RWPE2 (cell line): Measurements from ENCODE around the gene TAF11L14.
"Not testable (repeated sequence)": the region's sequence is repeated elsewhere in the genome, so short reads cannot be mapped to it uniquely, and the experiment has no call there.

Experiments used
- ATAC-seq: fragments of 200-7000 bp; cut with Tn5 transposase; 3 replicates; pipeline ENCODE4 v1.9.1; 2021; ENCODE audit warnings: low read depth
- DNase-seq: peaks from one replicate; pipeline ENCODE4 v3.0.0-alpha.2; 2020; ENCODE audit warnings: low spot score
- H3K27ac ChIP-seq: fragments of 450-650 bp; 2 replicates; pipeline ENCODE4 v1.5.1; 2017; ENCODE audit warnings: mild to moderate bottlenecking; ENCODE audit not compliant: poor library complexity, severe bottlenecking
- H3K27me3 ChIP-seq: fragments of 250-450 bp; sonication (Bioruptor Pico); 2 replicates; pipeline ENCODE4 v1.5.1; 2021; ENCODE audit warnings: mild to moderate bottlenecking, moderate library complexity; ENCODE audit not compliant: insufficient read depth, poor library complexity, severe bottlenecking
- H3K36me3 ChIP-seq: fragments of 250-450 bp; sonication (Bioruptor Pico); 2 replicates; pipeline ENCODE4 v1.5.1; 2020; ENCODE audit warnings: low read depth, mild to moderate bottlenecking, moderate library complexity
- H3K4me1 ChIP-seq: fragments of 250-450 bp; sonication (Bioruptor Pico); 2 replicates; pipeline ENCODE4 v1.5.1; 2021; ENCODE audit warnings: mild to moderate bottlenecking, moderate library complexity; ENCODE audit not compliant: insufficient read depth, poor library complexity, severe bottlenecking
- H3K4me3 ChIP-seq: fragments of 250-450 bp; sonication (Bioruptor Pico); 2 replicates; pipeline ENCODE4 v1.5.1; 2021; ENCODE audit warnings: mild to moderate bottlenecking, moderate library complexity; ENCODE audit not compliant: severe bottlenecking
- H3K9me3 ChIP-seq: fragments of 250-450 bp; sonication (Bioruptor Pico); 2 replicates; pipeline ENCODE4 v1.5.1; 2021; ENCODE audit warnings: mild to moderate bottlenecking, moderate library complexity; ENCODE audit not compliant: severe bottlenecking
- TF ChIP-seq, protein P1 (sequence below): fragments of 450-650 bp; IDR thresholded peaks from one replicate; pipeline ENCODE4 v1.5.1; 2017; ENCODE audit warnings: mild to moderate bottlenecking, moderate library complexity; ENCODE audit not compliant: poor library complexity, severe bottlenecking

The TAF11L14 gene

DNA sequence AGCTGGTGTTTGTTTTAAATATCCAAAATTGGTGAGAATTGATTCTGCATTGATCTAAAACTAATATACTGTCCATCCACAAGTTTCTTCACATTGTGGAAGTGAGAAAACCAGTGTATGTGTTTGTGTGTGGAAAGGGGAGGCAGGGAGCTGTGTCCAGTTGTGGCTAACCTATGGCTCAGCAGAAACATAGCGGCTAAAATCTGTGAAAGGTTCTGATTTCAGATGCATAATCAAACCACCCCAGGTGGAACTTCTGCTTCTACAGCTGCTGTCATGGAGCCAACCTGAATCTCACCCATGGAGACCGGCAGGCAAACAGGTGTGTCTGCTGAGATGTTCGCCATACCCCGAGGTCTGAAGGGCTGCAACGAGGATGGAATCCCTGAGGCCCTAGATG lies at the start of gene TAF11L14:
TSS of gene TAF11L14 (plus strand) at position 301 of the 400 bp plus-strand sequence.
- Histone ChIP-seq H3K9me3 (no peaks in the 10 kb centered on the region), H3K4me3 (no peak within 1 kb of the TSS), H3K27me3 (no peaks in the 10 kb centered on the region), H3K27ac (no peak within 1 kb of the TSS), H3K4me1 (no peaks in the 10 kb centered on the region), H3K36me3 (no peaks in the 10 kb centered on the region)
- DNase-seq (no peak), ATAC-seq (no peak)
- TF ChIP-seq, protein P1, sequence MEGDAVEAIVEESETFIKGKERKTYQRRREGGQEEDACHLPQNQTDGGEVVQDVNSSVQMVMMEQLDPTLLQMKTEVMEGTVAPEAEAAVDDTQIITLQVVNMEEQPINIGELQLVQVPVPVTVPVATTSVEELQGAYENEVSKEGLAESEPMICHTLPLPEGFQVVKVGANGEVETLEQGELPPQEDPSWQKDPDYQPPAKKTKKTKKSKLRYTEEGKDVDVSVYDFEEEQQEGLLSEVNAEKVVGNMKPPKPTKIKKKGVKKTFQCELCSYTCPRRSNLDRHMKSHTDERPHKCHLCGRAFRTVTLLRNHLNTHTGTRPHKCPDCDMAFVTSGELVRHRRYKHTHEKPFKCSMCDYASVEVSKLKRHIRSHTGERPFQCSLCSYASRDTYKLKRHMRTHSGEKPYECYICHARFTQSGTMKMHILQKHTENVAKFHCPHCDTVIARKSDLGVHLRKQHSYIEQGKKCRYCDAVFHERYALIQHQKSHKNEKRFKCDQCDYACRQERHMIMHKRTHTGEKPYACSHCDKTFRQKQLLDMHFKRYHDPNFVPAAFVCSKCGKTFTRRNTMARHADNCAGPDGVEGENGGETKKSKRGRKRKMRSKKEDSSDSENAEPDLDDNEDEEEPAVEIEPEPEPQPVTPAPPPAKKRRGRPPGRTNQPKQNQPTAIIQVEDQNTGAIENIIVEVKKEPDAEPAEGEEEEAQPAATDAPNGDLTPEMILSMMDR, result no peak

DNA sequence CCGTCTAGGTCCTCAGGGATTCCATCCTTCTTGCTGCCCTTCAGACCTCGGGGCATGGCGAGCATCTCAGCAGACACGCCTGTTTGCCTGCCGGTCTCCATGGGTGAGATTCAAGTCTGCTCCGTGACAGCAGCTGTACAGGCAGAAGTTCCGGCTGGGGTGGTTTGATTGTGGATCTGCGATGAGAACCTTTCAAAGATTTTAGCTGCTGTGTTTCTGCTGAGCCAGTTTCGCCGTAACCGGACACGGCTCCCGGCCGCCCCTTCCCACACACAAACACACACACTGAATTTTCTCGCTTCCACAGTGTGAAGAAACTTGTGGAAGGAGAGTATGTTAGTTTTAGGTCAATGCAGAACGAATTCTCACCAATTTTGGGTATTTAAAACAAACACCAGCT lies 48.6 kb upstream of the TAF11L14 start, which contains the start of gene TAF11L7:
TSS of gene TAF11L7 (minus strand) at position 101 of the 400 bp plus-strand sequence.
- not testable (repeated sequence) for H3K4me3 ChIP-seq, ATAC-seq, H3K27me3 ChIP-seq, H3K36me3 ChIP-seq, H3K9me3 ChIP-seq, H3K4me1 ChIP-seq, DNase-seq, H3K27ac ChIP-seq

DNA sequence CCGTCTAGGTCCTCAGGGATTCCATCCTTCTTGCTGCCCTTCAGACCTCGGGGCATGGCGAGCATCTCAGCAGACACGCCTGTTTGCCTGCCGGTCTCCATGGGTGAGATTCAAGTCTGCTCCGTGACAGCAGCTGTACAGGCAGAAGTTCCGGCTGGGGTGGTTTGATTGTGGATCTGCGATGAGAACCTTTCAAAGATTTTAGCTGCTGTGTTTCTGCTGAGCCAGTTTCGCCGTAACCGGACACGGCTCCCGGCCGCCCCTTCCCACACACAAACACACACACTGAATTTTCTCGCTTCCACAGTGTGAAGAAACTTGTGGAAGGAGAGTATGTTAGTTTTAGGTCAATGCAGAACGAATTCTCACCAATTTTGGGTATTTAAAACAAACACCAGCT lies 43.4 kb upstream of the TAF11L14 start, which contains the start of gene TAF11L8:
TSS of gene TAF11L8 (minus strand) at position 101 of the 400 bp plus-strand sequence.
- H3K27me3 ChIP-seq, ATAC-seq, H3K9me3 ChIP-seq, H3K4me1 ChIP-seq, DNase-seq, H3K4me3 ChIP-seq, H3K27ac ChIP-seq, H3K36me3 ChIP-seq: not testable (repeated sequence)

DNA sequence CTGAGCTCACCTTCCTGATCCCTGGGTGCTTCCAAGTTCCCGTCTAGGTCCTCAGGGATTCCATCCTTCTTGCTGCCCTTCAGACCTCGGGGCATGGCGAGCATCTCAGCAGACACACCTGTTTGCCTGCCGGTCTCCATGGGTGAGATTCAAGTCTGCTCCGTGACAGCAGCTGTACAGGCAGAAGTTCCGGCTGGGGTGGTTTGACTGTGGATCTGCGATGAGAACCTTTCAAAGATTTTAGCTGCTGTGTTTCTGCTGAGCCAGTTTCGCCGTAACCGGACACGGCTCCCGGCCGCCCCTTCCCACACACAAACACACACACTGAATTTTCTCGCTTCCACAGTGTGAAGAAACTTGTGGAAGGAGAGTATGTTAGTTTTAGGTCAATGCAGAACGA lies 40.0 kb upstream of the TAF11L14 start, which contains the start of gene TAF11L9:
TSS of gene TAF11L9 (minus strand) at position 140 of the 400 bp plus-strand sequence.
- ATAC-seq, H3K27me3 ChIP-seq, H3K27ac ChIP-seq, H3K9me3 ChIP-seq, H3K4me1 ChIP-seq, H3K36me3 ChIP-seq, H3K4me3 ChIP-seq: not testable (repeated sequence)
- DNase-seq, result peak; percentile 87

DNA sequence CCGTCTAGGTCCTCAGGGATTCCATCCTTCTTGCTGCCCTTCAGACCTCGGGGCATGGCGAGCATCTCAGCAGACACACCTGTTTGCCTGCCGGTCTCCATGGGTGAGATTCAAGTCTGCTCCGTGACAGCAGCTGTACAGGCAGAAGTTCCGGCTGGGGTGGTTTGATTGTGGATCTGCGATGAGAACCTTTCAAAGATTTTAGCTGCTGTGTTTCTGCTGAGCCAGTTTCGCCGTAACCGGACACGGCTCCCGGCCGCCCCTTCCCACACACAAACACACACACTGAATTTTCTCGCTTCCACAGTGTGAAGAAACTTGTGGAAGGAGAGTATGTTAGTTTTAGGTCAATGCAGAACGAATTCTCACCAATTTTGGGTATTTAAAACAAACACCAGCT lies 36.5 kb upstream of the TAF11L14 start, which contains the start of gene TAF11L10:
TSS of gene TAF11L10 (minus strand) at position 101 of the 400 bp plus-strand sequence.
- not testable (repeated sequence) for H3K36me3 ChIP-seq, DNase-seq, H3K9me3 ChIP-seq, H3K27ac ChIP-seq, H3K27me3 ChIP-seq, H3K4me1 ChIP-seq, ATAC-seq, H3K4me3 ChIP-seq

DNA sequence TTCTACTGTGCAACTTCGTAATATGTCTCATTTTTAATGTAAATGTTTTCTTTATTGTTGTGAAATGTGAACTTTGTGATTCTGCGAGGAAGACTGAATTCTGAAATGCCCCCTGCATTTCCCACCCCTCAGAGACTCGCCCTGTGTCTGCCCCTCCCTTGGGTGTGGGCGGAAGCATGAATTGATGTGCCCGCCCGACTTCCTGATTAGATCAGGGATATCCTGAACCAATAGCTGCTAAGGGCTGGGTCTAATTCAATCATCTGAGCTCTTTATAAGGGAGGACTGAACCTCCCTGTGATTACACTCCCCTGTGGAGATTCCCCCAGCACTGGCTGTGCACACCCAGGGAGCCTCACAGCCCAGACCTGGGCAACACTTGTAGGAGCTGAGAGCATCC lies 30.4 kb upstream of the TAF11L14 start, which contains the start of gene TAF11L11:
TSS of gene TAF11L11 (plus strand) at position 304 of the 400 bp plus-strand sequence.
- H3K4me3 ChIP-seq, H3K4me1 ChIP-seq, H3K27me3 ChIP-seq, DNase-seq, H3K36me3 ChIP-seq, ATAC-seq, H3K9me3 ChIP-seq, H3K27ac ChIP-seq: not testable (repeated sequence)

DNA sequence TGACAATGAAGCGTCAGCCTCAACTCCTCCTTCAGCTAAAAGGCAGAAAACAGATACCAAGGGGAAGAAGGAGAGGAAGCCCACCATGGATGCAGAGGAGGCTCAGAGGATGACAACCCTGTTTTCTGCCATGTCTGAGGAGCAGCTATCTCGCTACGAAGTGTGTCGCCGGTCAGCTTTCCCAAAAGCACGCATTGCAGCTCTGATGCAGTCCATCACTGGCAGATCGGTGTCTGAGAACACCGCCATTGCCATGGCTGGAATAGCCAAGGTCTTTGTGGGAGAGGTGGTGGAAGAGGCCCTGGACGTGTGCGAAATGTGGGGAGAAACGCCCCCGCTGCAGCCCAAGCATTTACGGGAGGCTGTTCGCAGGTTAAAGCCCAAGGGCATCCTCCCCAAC lies 29.3 kb upstream of the TAF11L14 start:
- DNase-seq (no peak), ATAC-seq (no peak)
- Histone ChIP-seq H3K36me3 (no peaks in the 10 kb centered on the region), H3K4me1 (no peaks in the 10 kb centered on the region), H3K27me3 (no peaks in the 10 kb centered on the region), H3K9me3 (no peaks in the 10 kb centered on the region), H3K4me3 (no peak overlapping the region), H3K27ac (no peak overlapping the region)
- TF ChIP-seq, protein P1, result no peak

DNA sequence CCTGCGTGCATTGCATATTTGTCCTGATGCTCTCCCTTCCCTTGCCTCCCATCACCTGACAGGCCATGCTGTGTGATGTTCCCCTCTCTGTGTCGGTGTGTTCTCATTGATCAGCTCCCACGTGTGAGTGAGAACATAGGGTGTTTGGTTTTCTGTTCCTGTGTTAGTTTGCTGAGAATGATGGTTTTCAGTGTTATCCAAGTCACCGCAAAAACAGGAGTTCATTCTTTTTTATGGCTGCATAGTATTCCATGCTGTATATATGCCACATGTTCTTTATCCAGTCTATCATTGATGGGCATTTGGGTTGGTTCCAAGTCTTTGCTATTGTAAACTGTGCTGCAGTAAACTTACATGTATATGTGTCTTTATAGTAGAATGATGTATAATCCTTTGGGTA lies 26.8 kb upstream of the TAF11L14 start:
- ATAC-seq, H3K27me3 ChIP-seq, H3K27ac ChIP-seq, H3K4me1 ChIP-seq, DNase-seq, H3K9me3 ChIP-seq, H3K36me3 ChIP-seq, H3K4me3 ChIP-seq: not testable (repeated sequence)

DNA sequence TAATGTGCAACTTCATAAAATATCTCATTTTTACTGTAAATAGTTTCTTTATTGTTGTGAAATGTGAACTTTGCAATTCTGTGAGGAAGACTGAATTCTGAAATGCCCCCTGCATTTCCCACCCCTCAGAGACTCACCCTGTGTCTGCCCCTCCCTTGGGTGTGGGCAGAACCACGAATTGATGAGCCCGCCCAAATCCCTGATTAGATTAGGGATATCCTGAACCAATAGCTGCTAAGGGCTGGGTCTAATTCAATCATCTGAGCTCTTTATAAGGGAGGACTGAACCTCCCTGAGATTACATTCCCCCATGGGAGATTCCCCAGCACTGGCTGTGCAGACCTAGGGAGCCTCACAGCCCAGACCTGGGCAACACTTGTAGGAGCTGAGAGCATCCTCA lies 24.2 kb upstream of the TAF11L14 start, which contains the start of gene TAF11L12:
TSS of gene TAF11L12 (plus strand) at position 301 of the 400 bp plus-strand sequence.
- H3K36me3 ChIP-seq, H3K4me1 ChIP-seq, H3K27ac ChIP-seq, H3K27me3 ChIP-seq, H3K9me3 ChIP-seq, H3K4me3 ChIP-seq, DNase-seq, ATAC-seq: not testable (repeated sequence)
